AG04449 (cell line): ENCODE results near the gene EDAR.

Experiments used
- CTCF ChIA-PET: fragments of 350-600 bp; formaldehyde crosslinking; extraction: SDS; loops from one replicate; lab custom pipeline; 2021; ENCODE audit warnings: antibody characterized with exemption; lab: Yijun Ruan, JAX
- POLR2A ChIA-PET: fragments of 400-600, 350-600 bp; formaldehyde crosslinking; extraction: SDS; loops from one replicate; lab custom pipeline; 2020; ENCODE audit warnings: antibody characterized with exemption, inconsistent platforms; lab: Yijun Ruan, JAX
- DNase-seq: peaks from one replicate; pipeline ENCODE4 v3.0.0-alpha.2; 2010; ENCODE audit warnings: low read depth, low spot score
- H3K4me3 ChIP-seq: 2 replicates; pipeline ENCODE4 v1.5.1; 2011; ENCODE audit warnings: low read depth, mild to moderate bottlenecking, control low read depth, low read length
- CTCF ChIP-seq: IDR thresholded peaks from one replicate; pipeline ENCODE4 v1.5.1; 2011; ENCODE audit warnings: mild to moderate bottlenecking, moderate library complexity, low read length, control low read depth, inconsistent platforms; ENCODE audit not compliant: insufficient read depth; ENCODE audit errors: missing control alignments

EDAR gene

GRCh38 chr2:108988796-108989713 lies at the start of gene EDAR:
Gene EDAR, minus strand, starts transcription at chr2:108989220. Its CDS starts 58,206 bp downstream, at chr2:108931014.
- DNase-seq: no peak
- ChIA-PET POLR2A (no interaction called here), CTCF (interaction anchor here (0.8 kb wide), 1 partner anchor 59 kb away, joined by 3 read pairs; no protein-coding TSS in a partner anchor)
- TF ChIP-seq CTCF: peak; percentile 24
- H3K4me3 ChIP-seq: no peak within 1 kb of the TSS

- no peak overlapping the region for H3K4me3 ChIP-seq
- no peak for TF ChIP-seq CTCF
- DNase-seq: no peak
- POLR2A ChIA-PET: no interaction called here
- CTCF ChIA-PET: no interaction called here
These were observed 44.2 kb upstream of the EDAR start for GRCh38 chr2:109033171-109033570.

- no peak for DNase-seq
- H3K4me3 ChIP-seq: no peak overlapping the region
- ChIA-PET POLR2A (no interaction called here), CTCF (interaction anchor here (1.3 kb wide), 1 partner anchor 31 kb away, joined by 3 read pairs; no protein-coding TSS in a partner anchor)
- TF ChIP-seq CTCF: no peak
These were observed 43.3 kb upstream of the EDAR start for GRCh38 chr2:109032229-109032820.

- ChIA-PET POLR2A (no interaction called here), CTCF (interaction anchor here (1.3 kb wide), 1 partner anchor 32 kb away, joined by 3 read pairs; no protein-coding TSS in a partner anchor)
- peak overlapping the region; percentile 44 for H3K4me3 ChIP-seq
- no peak for DNase-seq
- TF ChIP-seq CTCF: peak; percentile 6
These were observed 42.6 kb upstream of the EDAR start for GRCh38 chr2:109031476-109032228.

- H3K4me3 ChIP-seq: peak overlapping the region; percentile 44
These were observed 42.0 kb upstream of the EDAR start for GRCh38 chr2:109030870-109031475.

More at GRCh38 chr2:109030870-109031475, 42.0 kb upstream of the EDAR start:
- DNase-seq: no peak
- TF ChIP-seq CTCF: no peak
- POLR2A ChIA-PET: no interaction called here
- CTCF ChIA-PET: interaction anchor here (1.3 kb wide), 1 partner anchor 32 kb away, joined by 3 read pairs; no protein-coding TSS in a partner anchor
